Right hindlimb (tissue), 1 donor: ENCODE measurements around the gene HEPN1.

Experiments
- DNase-seq: peaks from one replicate; pipeline ENCODE4 v3.0.0-alpha.2; 2018

Gene HEPN1

GRCh38 chr11:124886476-124886875, 32.6 kb upstream of the HEPN1 start:
- no peak for DNase-seq

GRCh38 chr11:124886978-124887666, 31.9 kb upstream of the HEPN1 start:
- no peak for DNase-seq

- DNase-seq, result no peak
Observed at GRCh38 chr11:124887667-124888013, 31.4 kb upstream of the HEPN1 start.

GRCh38 chr11:124889191-124890091, 29.6 kb upstream of the HEPN1 start:
- DNase-seq, result no peak

- no peak for DNase-seq
Observed at GRCh38 chr11:124890151-124890550, 28.9 kb upstream of the HEPN1 start.

- DNase-seq, result no peak
Observed at GRCh38 chr11:124890683-124891372, 28.2 kb upstream of the HEPN1 start.

- DNase-seq, result peak; percentile 58
Observed at GRCh38 chr11:124891373-124891861, 27.6 kb upstream of the HEPN1 start.

- DNase-seq, result no peak
Observed at GRCh38 chr11:124892146-124892545, 26.9 kb upstream of the HEPN1 start.

- no peak for DNase-seq
Observed at GRCh38 chr11:124892750-124893454, 26.1 kb upstream of the HEPN1 start.

- no peak for DNase-seq
Observed at GRCh38 chr11:124893781-124894401, 25.2 kb upstream of the HEPN1 start.

GRCh38 chr11:124894606-124895430, 24.2 kb upstream of the HEPN1 start:
- DNase-seq, result no peak

- no peak for DNase-seq
Observed at GRCh38 chr11:124895471-124895971, 23.5 kb upstream of the HEPN1 start.

- no peak for DNase-seq
Observed at GRCh38 chr11:124896071-124896750, 22.8 kb upstream of the HEPN1 start.

GRCh38 chr11:124896821-124897391, 22.1 kb upstream of the HEPN1 start:
- DNase-seq, result peak; percentile 76

GRCh38 chr11:124897674-124898262, 21.3 kb upstream of the HEPN1 start, which contains the start of gene ROBO4:
Gene ROBO4, minus strand, starts transcription at chr11:124897865. Its CDS starts 70 bp downstream, at chr11:124897795.
- no peak for DNase-seq

GRCh38 chr11:124898263-124898680, 20.8 kb upstream of the HEPN1 start:
- no peak for DNase-seq

- DNase-seq, result peak; percentile 86
Observed at GRCh38 chr11:124898711-124899110, 20.3 kb upstream of the HEPN1 start.

GRCh38 chr11:124899383-124900145, 19.5 kb upstream of the HEPN1 start:
- DNase-seq, result no peak

- peak; percentile 59 for DNase-seq
Observed at GRCh38 chr11:124900464-124900863, 18.6 kb upstream of the HEPN1 start.
